ENCODE measurements around the gene AHI1.

DNA sequence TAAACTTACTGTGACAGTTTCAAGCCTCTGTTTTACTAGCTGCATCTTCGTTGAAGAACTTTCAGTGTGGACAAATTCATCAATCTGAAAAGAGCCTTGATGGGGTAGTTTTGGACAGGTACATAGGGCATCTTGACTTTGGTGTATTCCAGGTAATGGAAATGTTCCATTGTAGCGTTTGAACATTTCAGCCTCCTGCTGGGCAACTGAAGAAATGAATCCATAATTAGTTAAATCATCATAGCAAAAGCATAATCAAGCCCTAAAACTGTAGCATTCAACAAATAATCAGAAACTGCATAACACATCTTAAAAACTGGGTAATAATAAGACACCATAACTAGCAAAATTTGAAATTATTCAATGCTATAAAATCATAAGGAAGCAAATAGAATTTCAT, 86.2 kb downstream of the AHI1 start:
- peak; percentile 33; the same call in 1 of the 2 replicates for TF ChIP-seq SMC3 (IDR thresholded peaks at IDR 0.05; ENCODE audit: borderline replicate concordance, low read length)
- TF ChIP-seq, protein P1, sequence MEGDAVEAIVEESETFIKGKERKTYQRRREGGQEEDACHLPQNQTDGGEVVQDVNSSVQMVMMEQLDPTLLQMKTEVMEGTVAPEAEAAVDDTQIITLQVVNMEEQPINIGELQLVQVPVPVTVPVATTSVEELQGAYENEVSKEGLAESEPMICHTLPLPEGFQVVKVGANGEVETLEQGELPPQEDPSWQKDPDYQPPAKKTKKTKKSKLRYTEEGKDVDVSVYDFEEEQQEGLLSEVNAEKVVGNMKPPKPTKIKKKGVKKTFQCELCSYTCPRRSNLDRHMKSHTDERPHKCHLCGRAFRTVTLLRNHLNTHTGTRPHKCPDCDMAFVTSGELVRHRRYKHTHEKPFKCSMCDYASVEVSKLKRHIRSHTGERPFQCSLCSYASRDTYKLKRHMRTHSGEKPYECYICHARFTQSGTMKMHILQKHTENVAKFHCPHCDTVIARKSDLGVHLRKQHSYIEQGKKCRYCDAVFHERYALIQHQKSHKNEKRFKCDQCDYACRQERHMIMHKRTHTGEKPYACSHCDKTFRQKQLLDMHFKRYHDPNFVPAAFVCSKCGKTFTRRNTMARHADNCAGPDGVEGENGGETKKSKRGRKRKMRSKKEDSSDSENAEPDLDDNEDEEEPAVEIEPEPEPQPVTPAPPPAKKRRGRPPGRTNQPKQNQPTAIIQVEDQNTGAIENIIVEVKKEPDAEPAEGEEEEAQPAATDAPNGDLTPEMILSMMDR (IDR thresholded peaks at IDR 0.05 in 2 of 3, conservative IDR thresholded peaks at IDR 0.05 in 1 of 3; ENCODE audit: control insufficient read depth in 2 of 3, extremely low read depth in 1 of 3, insufficient read depth in 1 of 3, low read depth in 3 of 3, low read length in 3 of 3): peak; percentile 20 to 36 (median 24); a peak in 4 of 6 replicates
- TF ChIP-seq POLR2AphosphoS5 (IDR thresholded peaks at IDR 0.05; ENCODE audit: low read length): no peak
- TF ChIP-seq HDAC2 (IDR thresholded peaks at IDR 0.05): no peak
- TF ChIP-seq, protein P2, sequence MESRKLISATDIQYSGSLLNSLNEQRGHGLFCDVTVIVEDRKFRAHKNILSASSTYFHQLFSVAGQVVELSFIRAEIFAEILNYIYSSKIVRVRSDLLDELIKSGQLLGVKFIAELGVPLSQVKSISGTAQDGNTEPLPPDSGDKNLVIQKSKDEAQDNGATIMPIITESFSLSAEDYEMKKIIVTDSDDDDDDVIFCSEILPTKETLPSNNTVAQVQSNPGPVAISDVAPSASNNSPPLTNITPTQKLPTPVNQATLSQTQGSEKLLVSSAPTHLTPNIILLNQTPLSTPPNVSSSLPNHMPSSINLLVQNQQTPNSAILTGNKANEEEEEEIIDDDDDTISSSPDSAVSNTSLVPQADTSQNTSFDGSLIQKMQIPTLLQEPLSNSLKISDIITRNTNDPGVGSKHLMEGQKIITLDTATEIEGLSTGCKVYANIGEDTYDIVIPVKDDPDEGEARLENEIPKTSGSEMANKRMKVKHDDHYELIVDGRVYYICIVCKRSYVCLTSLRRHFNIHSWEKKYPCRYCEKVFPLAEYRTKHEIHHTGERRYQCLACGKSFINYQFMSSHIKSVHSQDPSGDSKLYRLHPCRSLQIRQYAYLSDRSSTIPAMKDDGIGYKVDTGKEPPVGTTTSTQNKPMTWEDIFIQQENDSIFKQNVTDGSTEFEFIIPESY (IDR thresholded peaks at IDR 0.05): no peak
- TF ChIP-seq NFYA (IDR thresholded peaks at IDR 0.05; ENCODE audit: borderline replicate concordance, low read depth, low read length): no peak
- no peak for TF ChIP-seq POLR2A (IDR thresholded peaks at IDR 0.05; ENCODE audit: low read depth, low read length)
- no peak for TF ChIP-seq ZBED1 (IDR thresholded peaks at IDR 0.05; ENCODE audit: borderline replicate concordance)
- no peak for TF ChIP-seq E2F4 (IDR thresholded peaks at IDR 0.05; ENCODE audit: low read depth, low read length)

Data from GM12878 (cell line).